HG03432 (cell line): Measurements from ENCODE around the gene SLC1A6.
"Not testable (repeated sequence)": the region's sequence is repeated elsewhere in the genome, so short reads cannot be mapped to it uniquely, and the experiment has no call there.

Source experiments
- ATAC-seq: cut with Tn5 transposase; IDR thresholded peaks from one replicate; pipeline ENCODE4 v1.9.1; 2021; ENCODE audit warnings: mild to moderate bottlenecking, moderate library complexity; ENCODE audit not compliant: unreplicated experiment

SLC1A6 gene

DNA sequence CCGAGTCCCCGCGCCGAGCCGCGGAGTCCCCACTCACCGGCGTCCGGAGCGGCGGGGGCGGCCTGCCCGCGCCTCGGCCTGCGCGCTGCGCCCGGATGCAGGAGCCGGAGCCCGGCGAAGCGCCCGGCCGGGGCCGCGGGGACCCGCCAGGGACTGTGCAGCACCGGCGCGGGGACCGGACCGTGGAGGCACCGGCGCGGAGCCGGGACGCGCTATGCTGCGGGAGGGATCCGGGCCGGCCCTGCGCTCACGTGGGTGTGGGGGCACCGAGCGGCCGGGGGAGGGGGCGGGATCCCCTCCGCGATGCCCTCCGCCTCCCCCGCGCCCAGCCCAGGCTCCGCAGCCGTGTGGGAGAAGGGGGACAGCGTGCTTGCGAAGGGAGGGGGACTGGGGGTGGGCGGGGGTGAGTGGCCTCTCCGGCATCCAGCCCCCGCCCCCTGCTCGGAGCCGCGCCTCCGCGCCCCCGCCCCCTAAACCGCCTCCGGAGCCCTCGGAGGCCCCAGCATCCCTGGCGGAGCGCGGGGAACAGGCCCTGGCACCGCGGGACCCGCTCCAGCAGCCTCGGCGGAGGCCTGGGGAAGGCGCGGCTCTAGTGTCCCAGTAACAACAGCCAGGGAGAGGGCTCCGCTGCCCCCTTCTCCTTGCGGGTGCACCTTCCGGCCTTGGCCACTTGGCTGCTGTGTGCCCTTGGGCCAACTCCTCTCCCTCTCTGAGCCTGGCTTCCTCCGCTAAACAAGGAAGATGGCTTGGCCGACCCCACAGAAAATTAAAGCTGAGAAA lies at the start of gene SLC1A6:
Gene SLC1A6, minus strand, starts transcription at position 389 of the 780 bp plus-strand sequence. CDS start 6,954 bp downstream, outside the sequence.
- ATAC-seq, result no peak

DNA sequence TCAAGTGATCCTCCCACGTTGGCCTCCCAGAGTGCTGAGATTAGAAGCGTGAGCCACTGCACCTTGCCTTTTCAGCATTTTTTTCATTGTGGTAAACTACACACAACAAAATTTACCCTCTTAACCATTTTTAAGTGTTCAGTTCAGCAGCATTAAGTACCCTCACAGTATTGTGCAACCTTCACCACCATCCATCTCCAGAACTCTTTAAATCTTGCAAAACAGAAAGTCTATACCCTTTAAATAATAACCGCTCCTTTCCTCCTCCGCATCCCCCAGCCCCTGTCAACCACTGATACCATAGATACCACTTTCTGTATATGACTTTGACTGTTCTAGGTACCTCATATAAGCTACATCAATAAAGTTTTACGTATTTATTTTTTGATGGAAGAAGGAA lies 48.8 kb upstream of the SLC1A6 start:
- ATAC-seq, result no peak

DNA sequence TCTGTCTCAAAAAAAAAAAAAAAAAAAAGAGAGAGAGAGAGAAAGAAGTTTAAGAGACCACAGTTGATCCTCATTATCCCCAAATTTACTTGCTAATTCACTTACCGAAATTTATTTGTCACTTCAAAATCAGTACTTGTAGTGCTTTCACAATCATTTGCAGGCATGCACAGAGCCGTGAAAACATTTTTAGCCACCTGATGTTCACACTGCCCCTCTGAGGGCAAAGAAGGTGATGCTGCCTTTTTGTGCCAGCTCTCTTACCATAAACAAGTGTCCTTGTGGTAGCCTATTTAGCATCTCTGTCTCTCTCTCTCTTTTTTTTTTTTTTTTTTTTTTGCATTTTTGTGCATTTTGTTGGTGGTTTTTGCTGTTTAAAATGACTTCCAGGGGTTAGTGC lies 45.6 kb upstream of the SLC1A6 start:
- no peak for ATAC-seq

DNA sequence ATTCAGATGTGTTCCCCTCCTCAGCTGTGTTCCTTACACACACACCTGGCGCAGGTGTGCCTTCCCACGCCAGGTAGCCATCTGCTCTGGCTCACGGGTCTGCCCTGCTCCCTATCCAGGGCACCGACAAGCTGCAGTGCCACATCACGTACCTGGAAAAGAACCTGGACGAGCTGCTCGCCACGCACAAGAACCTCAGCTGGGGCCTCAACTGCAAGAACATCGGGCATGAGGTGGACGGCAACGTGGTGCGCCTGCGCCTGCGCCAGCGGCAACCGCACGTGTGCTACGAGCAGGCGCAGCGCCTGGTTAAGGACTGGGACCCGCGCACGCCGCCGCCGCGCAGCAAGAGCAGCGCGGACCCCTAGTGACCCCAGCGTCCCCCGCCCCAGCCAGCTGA lies 43.1 kb upstream of the SLC1A6 start:
- no peak for ATAC-seq

DNA sequence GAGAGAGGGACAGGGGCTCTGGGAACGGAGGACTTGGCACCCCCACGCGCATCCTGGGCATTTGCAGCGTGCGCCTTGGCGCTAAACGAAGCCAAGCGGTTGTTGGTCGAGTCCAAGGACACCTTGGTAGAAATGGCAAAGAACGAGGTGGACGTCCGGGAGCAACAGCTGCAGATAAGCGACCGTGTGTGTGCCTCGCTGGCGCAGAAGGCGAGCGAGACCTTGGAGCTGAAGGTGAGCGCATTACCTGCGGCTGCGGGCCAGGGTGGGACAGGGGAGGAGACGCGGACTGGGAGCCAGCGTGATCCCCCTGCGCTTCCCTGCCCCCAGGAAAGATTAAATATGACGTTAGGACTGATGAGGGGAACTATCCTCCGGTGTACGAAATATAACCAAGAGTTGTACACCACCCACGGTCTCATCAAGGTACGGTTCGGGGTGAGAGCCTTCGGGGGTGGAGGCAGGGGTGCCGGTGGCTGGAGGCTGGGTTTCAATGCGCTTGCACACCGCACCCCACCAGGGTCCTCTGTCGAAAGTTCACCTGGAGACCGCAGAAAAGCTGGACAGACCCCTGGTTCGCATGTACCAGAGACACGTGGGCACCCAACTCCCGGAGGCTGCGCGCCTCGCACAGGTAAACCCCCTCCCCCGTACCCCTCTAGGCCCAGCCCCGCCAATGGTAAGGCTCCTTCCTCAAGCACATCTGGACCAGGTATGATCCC lies 41.8 kb upstream of the SLC1A6 start:
- ATAC-seq, result no peak

DNA sequence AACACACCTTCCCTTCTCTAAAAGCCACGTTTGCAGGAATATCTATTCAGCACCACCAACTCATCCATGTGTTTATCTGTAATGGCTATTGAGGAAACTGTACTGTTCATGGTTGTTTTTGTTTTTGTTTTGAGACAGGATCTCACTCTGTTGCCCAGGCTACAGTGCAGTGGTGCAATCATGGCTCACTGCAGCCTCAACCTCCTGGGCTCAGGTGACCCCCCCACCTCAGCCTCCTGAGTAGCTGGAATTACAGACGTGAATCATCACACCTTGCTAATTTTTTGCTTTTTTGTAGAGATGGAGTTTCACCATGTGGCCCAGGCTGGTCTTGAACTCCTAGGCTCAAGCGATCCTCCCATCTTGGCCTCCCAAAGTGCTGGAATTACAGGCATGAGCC lies 39.2 kb upstream of the SLC1A6 start:
- not testable (repeated sequence) for ATAC-seq

DNA sequence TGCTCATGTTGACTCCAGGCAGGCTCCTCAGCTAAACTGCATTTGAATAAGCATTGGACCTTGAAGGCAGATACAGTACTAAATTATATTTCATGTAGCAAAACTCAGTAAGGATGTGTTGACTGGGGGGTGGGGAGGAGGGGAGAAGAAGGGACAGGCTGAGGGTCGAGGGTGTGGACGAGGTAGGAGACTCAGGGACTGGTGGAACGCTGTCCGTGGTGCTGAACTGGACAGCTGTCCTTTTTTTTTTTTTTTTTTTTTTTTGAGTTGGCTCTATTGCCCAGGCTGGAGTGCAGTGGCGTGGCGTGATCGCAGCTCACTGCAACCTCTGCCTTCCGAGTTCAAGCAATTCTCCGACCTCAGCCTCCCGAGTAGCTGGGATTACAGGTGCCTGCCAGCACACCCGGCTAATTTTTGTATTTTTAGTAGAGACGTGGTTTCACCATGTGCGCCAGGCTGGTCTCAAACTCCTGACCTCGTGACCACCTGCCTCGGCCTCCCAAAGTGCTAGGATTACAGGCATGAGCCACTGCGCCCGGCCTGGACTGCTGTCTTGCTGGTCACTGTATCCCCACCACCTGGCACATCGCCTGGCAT lies 36.4 kb upstream of the SLC1A6 start:
- ATAC-seq, result no peak

DNA sequence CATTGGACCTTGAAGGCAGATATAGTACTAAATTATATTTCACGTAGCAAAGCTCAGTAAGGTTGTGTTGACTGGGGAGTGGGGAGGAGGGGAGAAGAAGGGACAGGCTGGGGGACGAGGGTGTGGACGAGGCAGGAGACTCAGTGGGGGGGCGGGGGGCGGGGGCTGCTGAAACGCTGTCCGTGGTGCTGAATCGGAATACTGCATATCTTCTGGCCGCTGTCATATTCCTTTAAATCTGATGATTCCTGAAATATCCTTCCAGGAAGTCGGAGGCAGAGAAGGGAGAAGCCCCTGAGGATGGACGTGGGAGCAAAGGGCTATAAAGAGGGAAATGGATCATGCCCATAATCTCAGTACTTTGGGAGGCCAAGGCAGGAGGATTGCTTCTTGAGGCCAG lies 34.9 kb upstream of the SLC1A6 start:
- no peak for ATAC-seq

DNA sequence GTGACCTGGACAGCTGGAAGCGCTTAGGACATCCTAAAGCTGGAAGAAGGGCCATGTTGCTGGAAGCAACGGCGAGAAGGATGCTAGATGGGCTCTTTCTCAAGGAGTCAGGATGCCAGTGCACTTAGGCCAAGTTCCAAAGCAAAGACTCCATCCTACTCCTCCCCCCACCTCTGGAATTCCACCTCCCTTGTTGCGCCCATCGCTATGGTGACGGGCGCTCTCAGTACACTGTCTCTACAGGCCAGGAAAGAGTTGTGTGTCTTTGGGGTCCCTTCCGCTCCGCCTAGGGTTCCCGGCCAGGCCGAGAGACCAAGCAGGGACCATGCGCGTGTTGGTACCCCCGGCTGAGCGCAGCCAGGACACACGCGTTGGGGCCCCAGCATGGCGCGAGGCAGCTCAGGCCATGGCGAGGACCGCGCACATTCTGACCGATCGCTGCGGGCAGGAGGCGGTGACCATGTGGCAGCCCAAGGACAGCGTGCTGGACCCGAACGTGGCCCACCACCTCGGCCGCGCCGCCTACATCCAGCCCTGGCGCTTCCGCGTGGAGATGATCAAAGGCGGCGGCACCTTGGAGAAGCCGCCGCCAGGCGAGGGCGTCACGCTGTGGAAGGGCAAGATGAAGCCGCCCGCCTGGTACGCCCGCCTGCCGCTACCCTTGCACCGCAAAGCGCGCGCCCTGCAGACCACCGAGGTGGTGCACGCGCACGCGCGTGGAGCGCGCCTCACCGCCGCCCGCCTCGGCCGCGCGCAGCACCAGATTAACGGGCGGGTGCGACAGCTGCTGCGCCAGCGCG lies 31.0 kb upstream of the SLC1A6 start:
- no peak for ATAC-seq

DNA sequence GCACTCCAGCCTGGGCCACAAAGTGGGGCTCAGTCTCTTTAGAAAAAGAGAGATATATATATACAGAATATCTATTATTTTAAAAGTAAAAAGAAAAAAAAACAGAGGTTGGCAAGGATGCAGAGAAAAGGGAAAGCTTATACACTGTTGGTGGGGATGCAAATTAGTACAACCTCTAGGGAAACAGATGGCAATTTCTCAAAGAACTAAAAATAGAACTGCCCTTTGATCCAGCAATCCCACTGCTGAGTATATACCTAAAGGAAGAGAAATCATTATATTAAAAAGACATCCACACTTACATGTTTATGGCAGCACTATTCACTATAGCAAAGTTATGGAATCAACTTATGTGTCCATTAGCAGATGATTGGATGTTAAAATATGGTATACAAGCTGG lies 28.6 kb upstream of the SLC1A6 start:
- no peak for ATAC-seq

DNA sequence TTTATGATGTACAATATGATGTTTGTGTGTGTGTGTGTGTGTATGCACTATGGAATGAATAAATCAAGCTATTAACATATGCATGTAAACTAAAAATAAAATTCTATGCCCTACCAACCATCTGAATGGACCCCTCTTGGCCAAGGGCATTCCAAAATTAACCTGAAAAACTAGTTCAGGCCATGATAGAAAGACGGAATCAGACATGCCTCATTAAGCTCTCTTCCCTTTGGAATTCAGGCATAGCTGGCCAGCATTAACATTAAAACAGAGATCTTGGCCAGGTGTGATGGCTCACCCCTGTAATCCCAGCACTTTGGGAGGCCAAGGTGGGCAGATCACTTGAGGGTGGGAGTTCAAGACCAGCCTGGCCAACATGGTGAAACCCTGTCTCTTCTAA lies 18.3 kb upstream of the SLC1A6 start:
- ATAC-seq, result no peak

DNA sequence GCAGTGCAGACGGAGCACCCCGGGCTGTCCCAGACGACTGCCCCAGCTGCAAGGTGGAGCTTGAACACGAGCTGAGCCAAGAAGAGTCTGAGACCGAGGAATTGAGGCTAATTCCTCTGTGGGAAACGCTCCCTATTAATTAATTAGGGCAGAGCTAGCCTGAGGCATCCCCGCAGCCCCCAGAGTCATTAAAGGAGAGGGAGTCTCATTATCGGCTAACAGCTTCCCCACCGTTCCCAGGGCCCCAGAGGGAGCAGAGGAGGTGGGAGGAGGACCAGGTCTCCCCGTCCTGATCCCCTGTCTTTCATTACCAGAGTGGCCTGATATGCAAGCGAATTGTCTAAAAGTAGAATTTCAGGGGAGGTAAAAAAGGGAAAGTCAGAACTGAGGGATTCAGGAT lies 13.1 kb upstream of the SLC1A6 start:
- ATAC-seq, result no peak

DNA sequence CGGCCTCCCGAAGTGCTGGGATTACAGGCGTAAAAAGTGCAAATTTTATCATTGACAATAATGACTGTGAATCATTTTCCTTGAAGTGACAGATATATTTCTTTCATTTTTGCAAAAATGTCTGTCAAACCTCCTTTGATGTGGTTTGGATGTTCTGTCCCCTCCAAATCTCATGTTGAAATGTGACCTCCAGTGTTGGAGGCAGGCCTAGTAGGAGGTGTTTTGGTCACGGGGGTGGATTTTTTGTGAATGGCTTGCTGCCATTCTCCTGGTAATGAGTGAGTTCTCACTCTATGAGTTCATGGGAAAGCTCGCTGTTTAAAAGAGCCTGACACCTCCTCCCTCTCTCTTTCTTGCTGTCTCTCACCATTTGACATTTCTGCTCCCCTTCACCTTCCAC lies 5.5 kb upstream of the SLC1A6 start:
- no peak for ATAC-seq

DNA sequence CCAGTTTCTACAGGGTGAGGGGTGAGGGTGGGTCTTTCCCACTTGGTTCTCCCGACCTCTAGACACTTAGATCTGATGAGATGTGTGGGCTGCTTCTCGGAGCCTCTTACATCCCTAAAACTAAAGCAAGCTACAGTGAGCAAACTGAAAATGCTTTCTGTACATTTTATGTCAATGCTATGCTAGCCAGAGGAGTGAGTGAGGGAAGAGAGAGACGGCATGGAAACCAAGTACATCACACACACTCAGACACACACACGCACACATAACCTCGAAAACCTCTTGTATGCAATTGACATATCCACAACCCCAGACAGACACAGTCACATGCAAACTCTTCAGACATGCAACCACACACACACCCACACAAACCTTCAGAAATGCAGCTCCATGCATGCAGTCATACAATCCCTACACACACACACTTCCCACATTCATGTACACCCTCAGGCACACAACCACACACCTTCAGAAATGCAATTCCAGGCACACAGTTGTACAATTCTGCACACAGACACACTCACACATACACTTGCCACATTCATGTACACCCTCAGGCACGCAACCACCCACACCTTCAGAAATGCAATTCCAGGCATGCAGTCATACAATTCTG lies 1.4 kb downstream of the SLC1A6 start:
- ATAC-seq, result no peak

DNA sequence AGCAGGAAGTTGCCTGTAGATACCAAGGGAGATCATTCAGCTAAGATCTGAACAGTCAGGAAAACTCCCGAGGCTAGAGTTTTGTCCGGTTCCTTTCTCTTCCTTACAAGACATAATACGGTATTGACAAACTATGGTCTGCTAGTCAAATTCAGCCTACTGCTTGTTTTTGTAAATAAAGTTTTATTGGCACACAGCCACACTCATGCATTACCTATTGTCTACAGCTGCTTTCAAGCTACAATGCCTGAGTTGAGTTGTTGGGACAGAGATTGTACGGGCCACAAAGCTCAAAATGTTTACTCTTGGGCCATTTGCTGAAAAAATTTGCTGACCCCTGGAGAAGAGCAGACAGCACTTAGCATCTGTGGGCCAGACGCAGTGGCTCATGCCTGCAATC lies 2.5 kb downstream of the SLC1A6 start:
- ATAC-seq, result no peak

DNA sequence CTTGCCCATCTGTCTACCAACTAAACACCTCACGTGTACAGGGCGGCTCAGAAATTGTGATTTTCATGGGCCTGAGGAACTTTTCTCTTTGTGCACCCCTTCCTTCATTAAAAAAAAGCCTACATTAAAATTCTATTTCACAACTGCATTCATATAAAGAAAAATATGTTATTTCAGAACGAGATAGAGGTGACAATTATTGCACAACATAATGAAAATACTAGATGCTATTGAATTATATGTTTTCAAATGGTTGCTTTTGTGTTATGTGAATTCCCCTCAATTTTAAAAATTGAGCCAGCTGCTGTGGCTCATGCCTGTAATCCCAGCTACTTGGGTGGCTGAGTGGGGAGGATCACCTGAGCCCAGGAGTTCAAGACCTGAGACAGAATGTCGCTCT lies 5.2 kb downstream of the SLC1A6 start:
- ATAC-seq, result no peak

DNA sequence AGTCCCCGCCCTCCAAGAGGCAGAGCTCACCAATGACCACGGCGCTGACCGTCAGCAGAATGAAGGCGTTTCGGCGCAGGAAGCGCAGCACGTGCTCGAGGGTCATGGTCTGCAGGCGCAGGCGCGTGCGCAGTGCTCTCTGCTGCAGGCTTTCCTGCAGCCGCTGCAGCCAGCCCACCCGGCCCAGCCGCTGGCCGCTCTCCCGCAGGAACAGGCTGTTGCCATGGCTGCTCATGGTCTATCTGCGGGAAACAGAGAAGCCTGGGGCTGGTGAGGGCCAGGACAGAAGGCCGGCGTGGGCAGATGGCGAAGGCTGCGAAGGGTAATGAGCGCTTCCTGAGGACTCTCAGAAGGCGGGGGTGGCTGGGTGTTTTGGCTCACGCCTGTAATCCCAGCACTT lies 7.0 kb downstream of the SLC1A6 start:
- ATAC-seq, result no peak

DNA sequence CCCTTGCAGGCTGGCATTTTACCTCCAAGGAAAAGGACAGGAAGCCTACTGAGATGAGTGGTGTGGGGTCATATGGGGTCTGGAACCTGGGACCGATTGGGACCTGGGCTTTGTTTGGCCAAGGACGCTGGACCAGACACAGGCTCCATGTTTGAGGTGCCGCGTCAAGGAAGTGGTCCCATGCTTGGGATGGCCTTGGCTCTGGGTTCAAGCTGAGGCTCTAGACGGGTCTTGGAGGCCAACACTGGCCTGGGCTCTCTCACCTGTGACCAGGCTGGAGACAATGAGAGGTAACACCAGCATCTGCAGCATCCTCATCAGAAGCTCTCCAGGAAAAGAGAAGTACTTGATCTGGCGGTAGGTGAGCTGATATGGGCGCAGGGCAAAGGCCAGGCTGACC lies 8.2 kb downstream of the SLC1A6 start:
- ATAC-seq, result no peak

DNA sequence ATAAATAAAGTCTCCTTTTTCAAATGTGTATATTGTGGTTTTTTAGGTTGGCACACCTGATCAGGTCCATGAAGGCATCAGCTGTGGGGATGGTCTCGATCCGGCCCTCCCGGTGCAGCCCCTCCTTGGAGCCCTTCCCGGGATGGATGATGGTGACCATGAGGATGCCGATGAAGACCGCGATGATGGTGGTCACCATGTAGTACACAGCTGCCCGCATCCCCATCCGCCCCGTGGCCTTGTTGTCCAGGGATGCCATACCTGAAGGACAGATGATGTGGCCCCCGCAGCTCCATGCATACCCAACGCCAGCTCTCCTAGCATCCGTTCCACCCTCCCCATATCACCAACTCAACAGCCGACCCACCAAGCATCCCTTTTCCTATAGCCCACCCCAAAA lies 11.4 kb downstream of the SLC1A6 start:
- no peak for ATAC-seq

DNA sequence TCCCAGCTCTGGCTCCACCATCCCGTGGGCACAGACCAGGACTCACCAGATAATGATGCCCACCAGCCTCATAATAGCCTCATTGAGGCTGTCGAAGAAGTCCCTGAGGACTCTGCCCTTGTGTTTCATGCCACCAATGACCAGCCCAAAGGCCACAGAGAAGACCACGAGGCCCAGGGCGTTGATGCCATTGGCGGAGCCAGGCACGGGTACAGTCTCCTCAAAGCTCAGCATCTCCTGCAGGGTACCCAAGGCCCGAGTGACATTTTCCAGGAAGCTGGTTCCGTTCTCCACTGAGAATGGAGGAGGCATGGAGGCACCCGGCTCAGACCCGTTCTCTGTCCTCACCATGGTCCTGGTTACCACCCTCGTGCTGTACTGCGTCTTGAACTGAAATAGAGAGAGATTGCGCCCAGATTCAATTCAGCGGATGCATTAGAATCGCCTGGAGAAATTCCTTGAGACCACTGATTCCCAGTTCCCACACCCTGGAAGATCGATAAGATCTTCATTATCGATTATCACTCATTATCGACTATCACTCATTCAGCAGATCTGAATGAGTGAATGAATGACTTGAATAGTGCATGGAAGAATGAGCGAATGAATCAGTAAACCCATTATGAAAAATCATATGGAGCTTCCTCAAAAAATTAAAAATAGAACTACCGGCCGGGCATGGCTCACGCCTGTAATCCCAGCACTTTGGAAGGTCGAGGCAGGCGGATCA lies 17.5 kb downstream of the SLC1A6 start:
- no peak for ATAC-seq
